DMS153 (cell line): ENCODE results near the gene PNMT.

Source experiments
- DNase-seq: peaks from one replicate; lab custom pipeline; 2025; lab: John Stamatoyannopoulos, UW

The PNMT gene, protein sequence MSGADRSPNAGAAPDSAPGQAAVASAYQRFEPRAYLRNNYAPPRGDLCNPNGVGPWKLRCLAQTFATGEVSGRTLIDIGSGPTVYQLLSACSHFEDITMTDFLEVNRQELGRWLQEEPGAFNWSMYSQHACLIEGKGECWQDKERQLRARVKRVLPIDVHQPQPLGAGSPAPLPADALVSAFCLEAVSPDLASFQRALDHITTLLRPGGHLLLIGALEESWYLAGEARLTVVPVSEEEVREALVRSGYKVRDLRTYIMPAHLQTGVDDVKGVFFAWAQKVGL

DNA sequence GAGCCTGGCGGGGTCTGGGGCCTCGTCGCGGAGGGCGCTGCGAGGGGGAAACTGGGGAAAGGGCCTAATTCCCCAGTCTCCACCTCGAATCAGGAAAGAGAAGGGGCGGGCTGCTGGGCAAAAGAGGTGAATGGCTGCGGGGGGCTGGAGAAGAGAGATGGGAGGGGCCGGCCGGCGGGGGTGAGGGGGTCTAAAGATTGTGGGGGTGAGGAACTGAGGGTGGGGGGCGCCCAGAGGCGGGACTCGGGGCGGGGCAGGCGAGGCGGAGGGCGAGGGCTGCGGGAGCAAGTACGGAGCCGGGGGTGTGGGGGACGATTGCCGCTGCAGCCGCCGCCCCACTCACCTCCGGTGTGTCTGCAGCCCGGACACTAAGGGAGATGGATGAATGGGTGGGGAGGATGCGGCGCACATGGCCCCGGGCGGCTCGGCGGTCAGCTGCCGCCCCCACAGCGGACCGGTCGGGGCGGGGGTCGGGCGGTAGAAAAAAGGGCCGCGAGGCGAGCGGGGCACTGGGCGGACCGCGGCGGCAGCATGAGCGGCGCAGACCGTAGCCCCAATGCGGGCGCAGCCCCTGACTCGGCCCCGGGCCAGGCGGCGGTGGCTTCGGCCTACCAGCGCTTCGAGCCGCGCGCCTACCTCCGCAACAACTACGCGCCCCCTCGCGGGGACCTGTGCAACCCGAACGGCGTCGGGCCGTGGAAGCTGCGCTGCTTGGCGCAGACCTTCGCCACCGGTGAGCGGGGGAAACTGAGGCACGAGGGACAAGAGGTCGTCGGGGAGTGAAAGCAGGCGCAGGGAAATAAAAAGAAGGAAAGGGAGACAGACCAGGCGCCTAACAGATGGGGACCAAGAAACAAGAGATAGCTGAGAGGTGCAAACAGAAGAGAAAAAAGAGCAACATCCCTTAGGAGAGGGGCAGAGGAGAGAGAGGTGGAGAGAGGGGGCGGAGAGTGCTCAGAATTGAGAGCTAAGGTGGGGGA, at the start of gene PNMT:
PNMT (plus strand) TSS at position 509 of the 980 bp plus-strand sequence; CDS start at position 532, 23 bp downstream.
- DNase-seq: no peak

DNA sequence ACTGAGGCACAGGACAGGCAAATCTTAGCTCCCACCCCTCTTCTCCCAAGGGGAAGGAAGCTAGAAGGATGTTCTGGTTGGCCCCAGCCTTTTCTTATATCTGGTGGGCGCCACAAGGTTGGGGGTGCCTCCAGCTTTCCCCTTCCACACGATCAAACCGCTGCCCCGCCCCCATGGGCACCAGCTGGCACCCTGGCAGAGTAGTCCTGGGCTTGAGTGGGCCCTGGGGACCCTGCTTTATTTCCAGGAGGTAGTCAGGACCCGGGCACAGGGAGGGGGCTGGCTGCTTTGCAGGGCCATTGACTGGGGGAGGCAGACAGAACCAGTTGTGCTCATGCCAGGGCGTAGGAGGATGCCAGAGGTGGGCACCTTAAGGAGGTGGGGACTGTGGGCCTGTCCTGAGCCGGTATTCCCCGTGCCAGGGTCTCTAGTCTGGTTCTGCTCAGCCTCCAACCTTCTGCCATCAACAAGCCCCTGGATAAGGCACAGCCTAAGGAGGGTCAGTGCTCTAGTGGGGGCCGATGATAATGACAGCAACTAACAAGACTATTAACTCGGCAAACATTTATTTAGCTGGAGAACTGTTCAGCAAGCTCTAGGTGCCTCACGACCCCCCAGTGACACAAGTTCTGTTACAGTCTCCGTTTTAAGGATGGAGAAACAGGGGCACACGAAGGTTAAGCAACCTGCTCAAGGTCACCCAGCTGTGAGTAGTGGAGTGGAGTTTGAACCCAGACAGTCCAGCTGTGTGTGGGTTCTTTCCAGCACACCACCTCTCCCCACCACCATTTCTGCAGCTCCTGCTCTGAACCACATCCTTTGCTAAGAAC, 49.1 kb upstream of the PNMT start:
- DNase-seq: no peak

DNA sequence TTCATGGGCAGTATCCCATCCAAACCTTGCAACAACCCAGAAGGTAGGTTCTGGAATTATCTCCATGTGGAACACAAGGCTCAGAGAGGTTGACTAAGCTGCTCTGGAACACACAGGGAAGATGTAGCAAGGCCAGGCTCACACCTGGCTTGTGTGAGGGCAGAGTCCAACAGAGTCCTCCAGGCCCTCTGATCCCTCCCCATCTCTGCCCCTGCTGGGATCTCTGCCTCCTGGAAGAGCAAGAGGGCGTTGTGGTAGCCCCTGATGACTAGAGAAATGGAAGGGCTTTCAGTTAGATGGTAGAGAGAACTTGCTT, 48.5 kb upstream of the PNMT start:
- no peak for DNase-seq

DNA sequence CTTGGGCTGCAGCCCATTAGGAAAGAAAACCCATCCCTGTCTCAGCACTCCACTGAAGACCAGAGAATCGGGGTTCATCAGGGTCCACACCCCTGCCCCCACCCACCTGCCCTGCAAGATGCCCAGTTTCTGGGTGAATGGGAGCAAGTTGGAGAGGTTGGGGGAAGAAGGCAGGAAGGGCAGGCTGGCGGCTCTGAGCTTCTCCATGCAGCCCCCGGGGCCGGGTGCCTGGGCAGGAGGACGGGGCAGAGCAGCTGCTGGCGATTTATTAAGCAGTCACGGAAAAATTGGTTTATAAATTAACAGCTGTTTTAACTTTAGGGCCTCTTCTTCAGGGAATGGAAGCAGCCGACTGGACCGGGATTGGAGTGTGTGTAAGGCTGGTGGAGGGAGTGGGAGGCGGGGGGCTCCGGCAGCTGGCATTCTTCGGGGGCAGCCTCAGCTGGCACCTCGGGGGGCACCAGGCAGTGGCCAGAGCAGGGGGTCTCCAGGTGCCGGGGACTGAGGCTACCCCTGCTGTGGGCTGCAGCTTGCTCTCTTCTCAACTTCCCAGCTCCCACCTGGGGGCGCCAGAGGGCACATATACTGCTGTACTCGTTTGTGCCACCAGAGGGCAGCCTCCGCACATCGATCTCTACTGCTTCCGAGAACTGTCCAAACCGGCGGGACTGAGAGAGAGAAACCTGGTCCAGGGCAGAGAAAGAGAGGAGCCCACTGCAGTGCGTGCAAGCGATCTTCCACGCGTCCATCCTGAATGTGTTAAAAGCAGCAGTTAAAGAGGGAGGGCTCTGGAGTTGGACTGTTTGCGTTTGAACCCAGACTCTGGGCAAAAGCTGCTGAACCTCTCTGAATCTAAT, 46.5 kb upstream of the PNMT start:
- DNase-seq: peak; percentile 70

DNA sequence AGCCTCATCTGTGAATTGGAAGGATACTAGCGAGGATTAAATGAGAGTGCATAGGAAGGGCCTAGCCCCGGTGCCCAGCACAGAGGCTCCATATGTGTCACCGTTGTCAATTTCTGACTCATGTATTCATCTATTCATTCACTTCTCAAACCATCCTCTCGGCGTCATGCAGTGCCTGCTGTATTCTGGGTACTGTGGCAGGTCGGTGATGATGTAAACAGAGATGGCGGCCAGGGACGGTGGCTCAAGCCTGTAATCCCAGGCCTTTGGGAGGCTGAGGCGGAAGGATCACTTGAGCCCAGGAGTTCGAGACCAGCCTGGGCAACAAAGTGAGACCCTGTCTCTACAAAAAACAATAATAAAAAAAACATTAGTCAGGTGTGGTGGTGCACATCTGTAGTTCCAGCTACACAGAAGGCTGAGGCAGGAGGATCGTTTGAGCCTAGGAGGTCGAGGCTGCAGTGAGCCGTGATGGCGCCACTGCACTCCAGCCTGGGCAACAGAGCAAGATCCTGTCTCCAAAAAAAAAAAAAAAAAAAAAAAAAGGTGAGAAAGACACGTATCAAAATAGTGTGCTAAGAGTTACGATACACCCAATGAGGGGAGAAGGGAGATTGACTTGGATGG, 45.8 kb upstream of the PNMT start:
- no peak for DNase-seq

DNA sequence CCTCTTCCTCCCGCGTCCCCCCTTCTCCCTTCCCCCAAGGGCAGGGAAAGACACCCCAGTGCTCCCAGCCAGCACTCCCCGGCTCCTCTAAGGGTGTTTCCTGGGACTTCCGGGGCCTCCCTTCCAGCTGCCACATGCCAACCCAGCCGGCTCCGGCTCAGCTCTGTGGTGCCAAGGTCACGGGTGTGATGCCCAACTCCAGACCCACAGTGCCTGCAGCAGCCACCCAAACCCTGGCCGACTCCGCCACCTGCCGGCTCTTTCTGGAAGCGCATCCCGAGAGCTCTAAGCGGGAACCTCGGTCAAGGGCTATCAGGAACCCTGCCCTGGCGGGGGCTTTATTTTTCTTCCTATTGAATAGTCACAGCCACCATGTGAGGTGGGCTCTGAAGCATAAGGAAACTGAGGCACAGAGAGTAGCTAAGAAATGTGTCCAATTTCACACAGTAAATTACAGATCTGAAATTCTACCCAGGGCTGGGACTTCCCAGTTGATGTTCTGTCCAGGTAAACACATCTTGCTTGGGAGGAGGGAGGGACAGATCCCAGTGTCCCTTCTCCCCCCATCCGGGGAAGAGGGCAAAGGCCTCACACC, 44.8 kb upstream of the PNMT start:
- peak; percentile 57 for DNase-seq

DNA sequence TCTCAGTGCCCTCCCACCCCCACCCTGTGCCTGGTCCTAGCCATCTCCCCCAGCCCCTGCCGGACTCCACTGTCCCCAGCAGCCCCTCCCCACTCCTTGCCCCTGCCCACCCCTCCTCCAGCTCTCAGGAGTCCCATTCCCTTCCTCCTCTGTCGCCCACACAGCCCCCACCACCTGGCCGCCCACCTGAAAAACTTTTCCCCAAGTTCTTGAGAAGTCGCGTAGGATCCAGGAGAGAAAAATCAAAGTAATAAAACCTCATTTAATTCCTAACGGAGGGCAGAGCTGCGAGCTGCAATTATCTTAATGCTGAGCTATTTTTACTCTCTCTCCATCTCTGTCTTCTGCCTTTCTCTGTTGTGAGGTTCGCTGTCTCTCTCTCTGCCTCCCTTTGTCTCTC, 43.9 kb upstream of the PNMT start:
- DNase-seq: no peak

DNA sequence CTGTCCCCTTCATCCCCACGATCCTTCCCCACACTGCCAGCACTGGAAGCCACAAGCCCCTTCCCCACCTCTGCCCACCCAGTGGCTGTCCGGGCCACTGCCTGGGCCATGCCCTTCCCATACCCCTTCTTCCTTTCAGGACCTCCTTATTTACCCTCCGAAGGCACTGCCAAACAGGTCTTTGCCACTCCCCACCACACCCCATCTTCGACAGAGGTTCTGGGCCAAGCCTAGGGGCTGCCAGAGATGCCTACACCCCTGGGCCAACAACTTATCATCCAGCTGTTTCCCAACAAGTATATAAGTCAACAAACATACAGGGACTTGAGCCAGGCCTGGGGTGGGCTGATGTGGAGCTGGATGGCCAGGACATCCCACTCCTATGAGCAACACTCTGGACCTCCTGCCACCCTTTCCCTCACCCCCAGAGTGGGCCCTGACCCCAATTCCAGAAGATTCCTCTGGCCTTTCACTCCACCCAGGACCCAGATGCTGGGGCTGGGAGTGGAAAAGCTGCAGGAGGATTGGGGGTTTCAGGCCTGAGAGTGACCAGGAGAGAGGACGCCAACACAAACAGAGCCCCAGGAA, 43.0 kb upstream of the PNMT start:
- DNase-seq: no peak

DNA sequence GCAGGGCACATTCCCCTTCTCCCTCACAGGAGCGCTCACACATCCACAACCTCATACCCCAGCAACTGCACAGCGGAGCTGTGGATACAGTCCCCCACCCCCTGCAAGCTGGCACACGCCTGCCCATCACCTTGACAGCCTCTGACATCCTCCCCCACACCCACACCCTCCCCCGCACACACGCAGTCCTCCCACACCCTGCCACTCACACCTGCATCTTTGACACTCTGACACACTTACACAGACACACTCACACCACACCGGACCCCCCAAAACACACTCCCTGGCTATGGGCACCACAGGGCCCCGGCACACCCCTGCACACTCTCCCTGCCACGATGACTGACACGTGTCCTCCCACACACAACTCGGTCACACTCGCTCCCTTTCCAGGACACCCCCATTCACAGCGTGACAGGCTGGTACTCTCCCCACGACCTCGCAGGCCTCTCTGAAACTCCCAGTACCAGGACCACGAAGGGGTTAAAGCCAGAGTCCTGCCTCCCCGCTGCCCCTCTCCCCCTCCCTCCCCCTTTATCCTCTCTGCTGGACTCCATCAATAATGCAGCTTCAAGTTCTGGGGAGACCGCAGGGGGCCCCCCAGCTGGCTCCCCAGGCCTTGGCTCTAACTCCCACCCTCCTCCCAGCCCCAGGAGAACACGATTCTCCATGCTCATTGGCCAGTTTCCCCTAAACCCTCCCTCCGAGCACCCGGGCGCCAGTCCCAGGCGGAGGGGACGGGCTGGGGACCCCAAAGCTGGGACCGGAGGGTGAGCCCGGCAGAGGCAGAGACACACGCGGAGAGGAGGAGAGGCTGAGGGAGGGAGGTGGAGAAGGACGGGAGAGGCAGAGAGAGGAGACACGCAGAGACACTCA, 41.8 kb upstream of the PNMT start, which contains the start of gene PPP1R1B:
PPP1R1B (plus strand) TSS at position 782 of the 876 bp plus-strand sequence. CDS start 441 bp downstream, outside the sequence.
- no peak for DNase-seq

DNA sequence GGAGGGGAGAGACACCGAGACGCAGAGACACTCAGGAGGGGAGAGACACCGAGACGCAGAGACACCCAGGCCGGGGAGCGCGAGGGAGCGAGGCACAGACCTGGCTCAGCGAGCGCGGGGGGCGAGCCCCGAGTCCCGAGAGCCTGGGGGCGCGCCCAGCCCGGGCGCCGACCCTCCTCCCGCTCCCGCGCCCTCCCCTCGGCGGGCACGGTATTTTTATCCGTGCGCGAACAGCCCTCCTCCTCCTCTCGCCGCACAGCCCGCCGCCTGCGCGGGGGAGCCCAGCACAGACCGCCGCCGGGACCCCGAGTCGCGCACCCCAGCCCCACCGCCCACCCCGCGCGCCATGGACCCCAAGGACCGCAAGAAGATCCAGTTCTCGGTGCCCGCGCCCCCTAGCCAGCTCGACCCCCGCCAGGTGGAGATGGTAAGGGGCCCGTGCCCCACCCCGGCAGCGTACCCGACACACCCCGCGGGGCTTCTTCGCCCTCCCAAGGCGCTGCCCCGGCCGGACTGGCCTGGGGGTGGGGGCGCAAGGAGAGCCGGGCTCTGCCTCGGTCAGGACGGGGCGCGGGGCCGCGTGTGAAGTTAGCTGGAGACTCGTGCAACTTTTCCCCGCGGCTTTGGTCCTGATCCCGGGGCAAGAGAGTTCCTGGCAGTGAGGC, 41.1 kb upstream of the PNMT start:
- DNase-seq: no peak

DNA sequence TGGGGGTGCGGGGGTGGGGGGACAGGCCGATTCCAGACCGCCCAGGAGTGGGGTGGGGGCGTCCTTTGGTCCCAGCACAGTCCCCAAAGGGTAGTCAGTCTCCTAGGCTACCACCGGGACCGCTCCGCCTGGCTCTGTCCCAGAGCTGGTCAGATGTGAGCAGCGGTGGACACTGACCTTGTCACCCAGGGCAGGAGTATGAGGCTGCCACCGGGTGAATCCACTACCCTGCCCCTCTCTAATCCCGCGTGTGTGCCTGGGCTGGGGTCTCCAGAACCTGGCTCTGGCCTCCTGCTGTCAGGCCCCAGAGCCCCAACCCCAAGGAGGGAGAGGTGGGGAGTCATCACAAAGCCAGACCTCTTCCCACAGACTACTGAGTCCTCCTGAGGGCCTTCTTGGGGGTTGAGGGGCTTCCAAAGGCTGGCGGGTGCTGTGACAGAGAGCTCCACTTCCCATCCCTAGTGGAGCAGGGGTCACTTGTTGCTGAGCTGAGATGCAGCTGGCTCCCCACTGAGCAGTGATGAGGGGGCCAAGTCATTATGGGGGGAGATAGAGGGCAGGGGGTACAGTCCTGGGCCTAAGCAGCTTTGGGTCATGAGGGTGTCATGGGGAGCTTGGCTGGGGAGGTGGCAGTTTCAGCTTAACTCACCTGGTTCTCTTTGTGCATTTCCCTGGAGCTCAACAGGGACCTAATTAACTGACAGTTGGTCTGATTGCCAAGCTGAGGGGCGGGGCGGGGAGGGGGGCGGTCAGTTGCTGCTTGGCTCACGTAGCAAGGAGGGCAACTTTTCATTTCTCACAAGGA, 40.3 kb upstream of the PNMT start:
- DNase-seq: no peak

DNA sequence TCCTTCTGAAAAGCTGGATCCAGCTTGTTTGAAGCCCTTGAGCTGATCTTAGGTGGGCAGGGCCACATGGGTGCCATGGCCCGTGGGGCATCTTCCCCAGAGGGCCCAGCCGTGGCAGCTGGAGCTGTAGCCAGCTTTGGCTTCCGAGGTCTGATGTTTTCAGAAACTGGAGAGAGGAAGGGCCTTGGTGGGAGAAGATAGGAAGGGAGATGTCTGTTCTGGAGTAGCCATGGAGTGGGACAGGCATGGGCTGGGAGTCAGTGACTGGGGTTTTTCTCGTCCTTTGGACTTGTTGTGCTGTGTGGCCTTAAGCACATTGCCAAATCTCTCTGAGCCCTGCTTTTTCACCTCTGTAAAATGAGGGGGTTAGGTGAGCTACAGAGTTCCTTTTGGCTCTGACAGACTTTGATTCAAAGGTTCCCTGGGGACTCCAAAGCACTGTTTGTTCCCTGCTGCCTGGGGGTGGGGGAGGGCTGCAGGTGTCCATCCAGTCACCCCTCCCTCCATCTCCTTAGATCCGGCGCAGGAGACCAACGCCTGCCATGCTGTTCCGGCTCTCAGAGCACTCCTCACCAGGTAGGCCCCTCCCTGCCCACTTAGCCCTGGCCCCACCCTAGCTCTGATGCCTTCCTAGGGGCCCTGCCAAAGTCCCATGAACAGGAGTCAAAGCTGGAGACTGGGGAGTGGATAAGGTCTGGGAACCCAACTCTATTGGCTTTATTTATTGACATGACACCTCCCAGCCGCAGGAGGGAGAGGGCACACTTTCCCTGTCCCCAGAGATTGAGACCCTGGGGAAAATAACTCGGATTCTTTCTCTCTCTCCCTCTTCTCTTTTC, 39.4 kb upstream of the PNMT start:
- DNase-seq: peak; percentile 91

DNA sequence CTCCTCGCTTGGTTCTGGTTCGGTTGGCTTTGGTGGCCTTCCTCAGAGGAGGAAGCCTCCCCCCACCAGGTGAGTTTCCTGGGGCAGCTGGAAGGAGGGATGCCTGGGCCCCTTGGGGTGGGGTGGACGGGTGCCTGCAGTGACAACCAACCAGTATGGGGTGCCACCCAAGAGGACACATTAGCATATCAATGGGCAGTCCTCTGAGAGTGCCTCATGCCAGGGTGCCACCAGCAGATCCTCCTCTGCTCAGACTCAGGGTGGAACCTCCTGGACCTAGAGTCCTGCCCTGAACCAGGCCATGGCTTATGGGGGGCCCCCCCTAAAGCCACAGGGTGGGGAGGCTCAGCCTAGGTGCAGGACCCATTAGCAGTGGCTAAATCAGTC, 38.8 kb upstream of the PNMT start:
- DNase-seq: peak; percentile 42

DNA sequence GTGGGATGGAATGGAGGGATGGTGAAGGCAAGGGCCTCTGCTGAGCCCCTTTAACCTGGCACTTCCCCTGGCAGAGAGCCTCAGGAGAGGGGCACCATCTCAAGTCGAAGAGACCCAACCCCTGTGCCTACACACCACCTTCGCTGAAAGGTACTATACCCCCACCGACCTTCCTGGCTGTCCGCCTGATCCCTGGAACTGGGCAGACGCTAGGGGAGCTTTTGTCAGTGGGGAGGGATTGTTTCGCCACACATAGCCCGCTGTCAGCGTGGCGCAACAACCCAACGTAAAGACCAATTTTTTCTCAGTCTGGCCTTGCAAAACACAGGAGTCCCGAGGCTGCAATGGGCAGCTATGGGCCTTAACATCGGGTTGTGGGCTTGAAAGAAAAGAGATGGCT, 38.4 kb upstream of the PNMT start:
- no peak for DNase-seq

DNA sequence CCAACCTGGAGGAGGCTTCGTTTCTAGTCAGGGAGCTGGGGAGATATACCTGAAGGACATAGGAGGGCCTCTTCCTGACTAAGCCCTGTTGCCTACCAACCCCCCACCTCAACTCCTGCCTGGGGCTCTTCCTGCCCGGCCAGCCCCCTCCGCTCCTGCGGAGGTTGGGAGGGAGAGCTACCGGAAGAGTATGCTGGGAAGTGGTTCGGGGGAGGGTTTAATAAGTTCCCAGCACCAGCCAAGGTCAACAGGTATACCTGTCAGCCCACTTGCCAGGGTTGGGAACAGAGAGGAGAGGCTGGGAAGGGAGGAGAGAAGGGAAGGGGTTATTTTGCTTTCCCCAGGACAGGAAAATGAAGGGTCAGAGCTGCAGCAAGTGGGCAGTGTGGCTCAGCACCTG, 36.9 kb upstream of the PNMT start:
- peak; percentile 81 for DNase-seq

DNA sequence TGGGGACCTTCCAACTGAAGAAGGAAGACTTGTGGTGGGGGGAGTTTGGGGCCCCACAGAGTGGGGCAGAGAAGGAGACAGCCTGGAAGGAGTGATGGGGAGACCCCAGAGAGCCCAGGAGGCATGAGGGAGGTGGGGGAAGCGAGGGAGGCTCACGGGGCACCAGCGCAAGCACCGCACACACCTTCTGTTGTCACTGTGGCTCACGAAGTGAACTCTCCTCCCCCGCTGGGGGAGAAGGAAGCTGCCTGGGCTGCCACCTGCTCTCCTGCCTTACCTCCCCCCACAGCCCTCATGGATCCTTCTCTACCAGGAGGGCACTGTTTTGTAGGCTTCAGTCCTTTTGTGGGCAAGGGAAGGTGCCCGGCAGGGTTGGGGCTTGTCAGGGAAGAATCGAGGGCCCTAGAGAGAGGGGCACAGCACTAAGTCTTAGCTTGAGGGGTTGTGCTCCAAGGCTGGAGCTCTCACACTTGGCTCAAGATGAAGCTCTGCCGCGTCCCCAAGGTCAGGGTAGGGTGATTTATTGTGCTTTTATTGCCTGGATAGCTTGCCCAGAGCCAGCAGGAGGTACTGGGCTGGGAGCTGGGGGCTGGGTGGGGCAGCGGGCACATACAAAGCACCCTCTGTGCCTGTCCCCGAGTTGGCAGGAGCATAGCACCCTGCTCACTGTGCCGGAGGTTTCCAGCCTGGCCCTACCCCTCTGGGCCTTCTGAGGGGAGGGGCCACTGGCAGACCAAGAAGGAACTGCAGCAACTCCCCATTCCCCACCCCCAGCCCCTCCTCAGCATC, 35.9 kb upstream of the PNMT start:
- DNase-seq: no peak
